Astrocyte (in vitro differentiated cells and primary cell): ENCODE results near the gene SLC4A3. TPM values are rescaled to one million over a fixed set of nuclear protein-coding genes. Genes with fewer than 3 reads are reported as not detected.

ENCODE experiments used
- DNase-seq: peaks from one replicate; pipeline ENCODE4 v3.0.0-alpha.2; 2010; ENCODE audit warnings: low read depth
- FAIRE-seq: peaks from 2 replicates; lab custom pipeline; 2011; peaks lifted over from hg19 to GRCh38; lab: Jason Lieb, UNC
- H2AFZ ChIP-seq: 2 replicates; pipeline ENCODE4 v1.6.0; 2012; ENCODE audit warnings: low read depth, low read length, inconsistent platforms
- H3K27ac ChIP-seq: 2 replicates; pipeline ENCODE4 v1.5.1; 2011; ENCODE audit warnings: low read depth, low read length, inconsistent platforms
- H3K27me3 ChIP-seq: 2 replicates; pipeline ENCODE4 v1.6.0; 2011; ENCODE audit warnings: low read length, inconsistent platforms; ENCODE audit not compliant: insufficient read depth
- H3K36me3 ChIP-seq: 2 replicates; pipeline ENCODE4 v1.5.1; 2011; ENCODE audit warnings: low read length, inconsistent platforms; ENCODE audit not compliant: insufficient read depth
- H3K4me1 ChIP-seq: 2 replicates; pipeline ENCODE4 v1.5.1; 2011; ENCODE audit warnings: low read length, inconsistent platforms; ENCODE audit not compliant: insufficient read depth
- H3K4me2 ChIP-seq: 2 replicates; pipeline ENCODE4 v1.6.0; 2012; ENCODE audit warnings: low read length, inconsistent platforms
- H3K4me3 ChIP-seq: 2 replicates; pipeline ENCODE4 v1.5.1; 2011; ENCODE audit warnings: low read depth, mild to moderate bottlenecking, low read length, inconsistent platforms; ENCODE audit not compliant: insufficient read depth
- H3K79me2 ChIP-seq: 2 replicates; pipeline ENCODE4 v1.6.0; 2012; ENCODE audit warnings: mild to moderate bottlenecking, low read length, inconsistent platforms; ENCODE audit not compliant: insufficient read depth
- H3K9ac ChIP-seq: 2 replicates; pipeline ENCODE4 v1.6.0; 2012; ENCODE audit warnings: mild to moderate bottlenecking, low read length, inconsistent platforms
- H3K9me3 ChIP-seq: 2 replicates; pipeline ENCODE4 v1.5.1; 2012; ENCODE audit warnings: low read depth, mild to moderate bottlenecking, low read length, inconsistent platforms; ENCODE audit not compliant: insufficient read depth
- H4K20me1 ChIP-seq: 2 replicates; pipeline ENCODE4 v1.6.0; 2012; ENCODE audit warnings: low read length, inconsistent platforms; ENCODE audit not compliant: insufficient read depth
- H3K27ac Mint-ChIP-seq: one replicate; pipeline ENCODE4 v1.8.0; 2021; ENCODE audit warnings: mild to moderate bottlenecking, mixed read lengths; ENCODE audit not compliant: unreplicated experiment
- H3K27me3 Mint-ChIP-seq: one replicate; pipeline ENCODE4 v1.8.0; 2021; ENCODE audit warnings: low read depth, mixed read lengths; ENCODE audit not compliant: unreplicated experiment
- H3K36me3 Mint-ChIP-seq: one replicate; pipeline ENCODE4 v1.8.0; 2021; ENCODE audit warnings: low read depth, mixed read lengths; ENCODE audit not compliant: unreplicated experiment
- H3K4me1 Mint-ChIP-seq: one replicate; pipeline ENCODE4 v1.8.0; 2021; ENCODE audit warnings: low read depth, mixed read lengths; ENCODE audit not compliant: unreplicated experiment
- H3K4me3 Mint-ChIP-seq: one replicate; pipeline ENCODE4 v1.8.0; 2021; ENCODE audit warnings: mild to moderate bottlenecking, moderate library complexity, mixed read lengths; ENCODE audit not compliant: unreplicated experiment
- H3K9me3 Mint-ChIP-seq: one replicate; pipeline ENCODE4 v1.8.0; 2021; ENCODE audit warnings: mild to moderate bottlenecking, mixed read lengths; ENCODE audit not compliant: unreplicated experiment
- EZH2 ChIP-seq: IDR thresholded peaks from 2 replicates; pipeline ENCODE4 v1.6.1; 2012; ENCODE audit warnings: mild to moderate bottlenecking, low read length, inconsistent platforms; ENCODE audit not compliant: insufficient read depth
- total RNA-seq: library from RNA; stranded (reverse); gene quantifications from 2 replicates; pipeline ENCODE4 v1.2.1, GENCODE V29; 2021
- TF ChIP-seq, protein P1 (sequence below): IDR thresholded peaks from 2 replicates; pipeline ENCODE4 v1.5.1; 2011; ENCODE audit warnings: low read depth, mild to moderate bottlenecking, inconsistent platforms, low read length, moderate library complexity; ENCODE audit not compliant: insufficient read depth

Gene SLC4A3
- total RNA-seq, 1 donor from 2014 or later = 11.2 TPM

DNA sequence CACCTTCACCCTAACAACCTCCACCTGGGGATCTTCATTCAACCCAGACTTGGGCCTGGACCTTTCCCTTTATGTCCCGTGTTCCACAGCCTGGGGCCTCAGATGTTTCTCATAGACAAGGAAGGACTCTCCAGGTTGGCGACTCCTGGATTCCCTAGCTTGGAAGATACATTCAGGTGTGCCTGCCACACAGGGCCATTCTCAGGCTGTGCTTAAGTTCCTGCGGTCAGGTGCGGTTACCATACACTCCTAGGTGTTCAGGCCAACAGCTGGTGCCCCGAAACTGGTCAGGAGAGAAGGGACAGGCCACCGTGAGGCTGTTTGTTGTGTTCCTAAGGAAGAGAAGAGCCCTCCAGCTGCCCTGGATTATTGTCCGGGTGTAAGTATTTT lies 15.6 kb downstream of the SLC4A3 start:
- Histone ChIP-seq H3K9me3 (no peaks in the 10 kb centered on the region), H3K4me1 (peaks cover 22% of the 10 kb centered on the region), H3K4me3 (no peak overlapping the region), H3K36me3 (peaks cover 4% of the 10 kb centered on the region), H3K4me2 (peak overlapping the region; percentile 31), H4K20me1 (no peaks in the 10 kb centered on the region), H3K27ac (no peak overlapping the region), H3K27me3 (no peaks in the 10 kb centered on the region), H3K9ac (no peak overlapping the region), H2AFZ (no peak overlapping the region), H3K79me2 (no peaks in the 10 kb centered on the region)
- Mint-ChIP-seq H3K9me3 (no peaks in the 10 kb centered on the region), H3K4me3 (no peak overlapping the region), H3K27ac (no peak overlapping the region), H3K36me3 (peaks cover 7% of the 10 kb centered on the region), H3K27me3 (peaks cover 1% of the 10 kb centered on the region), H3K4me1 (peaks cover 15% of the 10 kb centered on the region)
- DNase-seq (no peak), FAIRE-seq (no peak)
- TF ChIP-seq, protein P1, sequence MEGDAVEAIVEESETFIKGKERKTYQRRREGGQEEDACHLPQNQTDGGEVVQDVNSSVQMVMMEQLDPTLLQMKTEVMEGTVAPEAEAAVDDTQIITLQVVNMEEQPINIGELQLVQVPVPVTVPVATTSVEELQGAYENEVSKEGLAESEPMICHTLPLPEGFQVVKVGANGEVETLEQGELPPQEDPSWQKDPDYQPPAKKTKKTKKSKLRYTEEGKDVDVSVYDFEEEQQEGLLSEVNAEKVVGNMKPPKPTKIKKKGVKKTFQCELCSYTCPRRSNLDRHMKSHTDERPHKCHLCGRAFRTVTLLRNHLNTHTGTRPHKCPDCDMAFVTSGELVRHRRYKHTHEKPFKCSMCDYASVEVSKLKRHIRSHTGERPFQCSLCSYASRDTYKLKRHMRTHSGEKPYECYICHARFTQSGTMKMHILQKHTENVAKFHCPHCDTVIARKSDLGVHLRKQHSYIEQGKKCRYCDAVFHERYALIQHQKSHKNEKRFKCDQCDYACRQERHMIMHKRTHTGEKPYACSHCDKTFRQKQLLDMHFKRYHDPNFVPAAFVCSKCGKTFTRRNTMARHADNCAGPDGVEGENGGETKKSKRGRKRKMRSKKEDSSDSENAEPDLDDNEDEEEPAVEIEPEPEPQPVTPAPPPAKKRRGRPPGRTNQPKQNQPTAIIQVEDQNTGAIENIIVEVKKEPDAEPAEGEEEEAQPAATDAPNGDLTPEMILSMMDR = no peak
- TF ChIP-seq EZH2 = no peak

DNA sequence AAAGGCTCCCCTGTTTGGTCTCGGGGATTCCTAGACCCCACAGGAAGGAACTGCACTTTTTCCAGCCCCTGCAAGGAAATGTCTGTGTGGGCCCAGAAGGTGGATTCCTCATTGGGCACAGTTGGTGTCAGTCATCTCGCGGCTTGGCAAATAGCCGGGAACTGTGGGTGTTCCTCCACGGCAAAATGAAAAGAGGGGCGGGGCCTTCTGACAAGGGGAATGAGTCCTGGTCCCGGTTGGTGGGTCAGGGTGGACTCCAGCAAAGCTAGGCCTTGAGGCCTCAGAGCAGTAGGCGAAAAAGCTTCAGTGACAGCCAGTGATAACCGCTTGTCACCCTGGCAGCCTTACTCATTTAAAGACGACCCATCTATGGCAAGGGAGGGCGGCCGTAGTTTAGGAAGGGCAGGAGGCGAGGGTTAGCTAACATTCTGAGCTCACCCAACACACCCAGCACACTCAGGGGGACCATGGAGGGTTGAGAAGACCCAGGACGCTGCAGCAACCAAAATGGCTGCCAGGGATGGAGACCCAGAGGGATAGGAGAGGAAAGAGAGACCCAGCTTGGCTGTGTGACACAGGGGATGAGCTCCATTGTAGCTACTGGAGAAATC lies 16.5 kb downstream of the SLC4A3 start:
- H3K4me1 ChIP-seq = peaks cover 22% of the 10 kb centered on the region
- H2AFZ ChIP-seq = no peak overlapping the region
- peak overlapping the region; percentile 53 for H3K27ac Mint-ChIP-seq
- H3K27ac ChIP-seq = no peak overlapping the region
- H3K4me2 ChIP-seq = no peak overlapping the region
- TF ChIP-seq EZH2 = no peak
- TF ChIP-seq, protein P1 = no peak
- no peak overlapping the region for H3K9ac ChIP-seq
- H3K4me3 Mint-ChIP-seq = no peak overlapping the region
- H3K79me2 ChIP-seq = no peaks in the 10 kb centered on the region
- no peaks in the 10 kb centered on the region for H4K20me1 ChIP-seq
- peaks cover 15% of the 10 kb centered on the region for H3K4me1 Mint-ChIP-seq
- H3K9me3 Mint-ChIP-seq = no peaks in the 10 kb centered on the region
- no peaks in the 10 kb centered on the region for H3K9me3 ChIP-seq
- no peak overlapping the region for H3K4me3 ChIP-seq
- H3K27me3 ChIP-seq = no peaks in the 10 kb centered on the region
- FAIRE-seq (no peak), DNase-seq (no peak)
- peaks cover 4% of the 10 kb centered on the region for H3K36me3 ChIP-seq
- H3K36me3 Mint-ChIP-seq = peaks cover 3% of the 10 kb centered on the region
- peaks cover under 1% of the 10 kb centered on the region for H3K27me3 Mint-ChIP-seq

DNA sequence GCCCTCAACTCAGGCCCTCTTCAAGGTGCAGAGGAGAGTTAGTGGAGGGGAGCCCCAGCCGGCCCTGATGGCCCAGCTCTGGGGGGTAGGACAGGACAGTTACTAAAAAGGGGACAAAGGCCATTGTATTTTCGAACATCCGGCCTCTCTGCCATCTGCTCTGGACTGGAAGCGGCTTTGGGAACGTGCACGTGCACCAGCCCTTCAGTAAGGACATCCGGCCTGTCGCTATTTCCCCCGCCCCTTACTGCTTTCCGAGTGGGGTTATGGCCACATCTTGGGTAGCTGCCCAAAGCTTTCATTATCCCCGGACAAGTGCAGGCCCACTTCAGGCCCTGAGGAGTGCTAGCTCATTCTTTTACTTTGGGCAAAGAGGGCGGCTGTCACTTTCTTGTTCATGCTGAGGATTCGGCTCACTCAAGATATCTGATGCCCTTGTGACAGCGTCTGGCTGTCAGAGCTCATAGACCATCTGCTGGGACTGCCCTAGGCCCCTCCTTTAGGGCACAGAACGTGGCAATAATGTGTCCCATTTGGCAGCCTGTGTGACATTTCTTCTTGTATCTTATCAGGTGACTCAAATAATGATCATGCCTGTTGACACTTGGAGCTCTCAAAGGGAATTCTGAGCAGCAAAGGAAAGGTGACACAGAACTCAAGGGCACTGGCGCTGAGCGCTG lies 17.5 kb downstream of the SLC4A3 start:
- no peaks in the 10 kb centered on the region for H3K9me3 ChIP-seq
- Mint-ChIP-seq H3K27ac (peak overlapping the region; percentile 30), H3K36me3 (no peaks in the 10 kb centered on the region), H3K4me3 (no peak overlapping the region), H3K27me3 (no peaks in the 10 kb centered on the region), H3K9me3 (no peaks in the 10 kb centered on the region), H3K4me1 (peaks cover 15% of the 10 kb centered on the region)
- H4K20me1 ChIP-seq = no peaks in the 10 kb centered on the region
- peak overlapping the region; percentile 20 for H2AFZ ChIP-seq
- DNase-seq = no peak
- H3K36me3 ChIP-seq = peaks cover 4% of the 10 kb centered on the region
- no peak for TF ChIP-seq EZH2
- TF ChIP-seq, protein P1 = no peak
- peak overlapping the region; percentile 65 for H3K4me2 ChIP-seq
- peaks cover 22% of the 10 kb centered on the region for H3K4me1 ChIP-seq
- no peaks in the 10 kb centered on the region for H3K79me2 ChIP-seq
- FAIRE-seq = no peak
- H3K27me3 ChIP-seq = no peaks in the 10 kb centered on the region
- H3K4me3 ChIP-seq = no peak overlapping the region
- H3K27ac ChIP-seq = peak overlapping the region; percentile 47
- H3K9ac ChIP-seq = peak overlapping the region; percentile 36
